ENCODE data around the gene PCMTD2.

PCMTD2 gene

DNA sequence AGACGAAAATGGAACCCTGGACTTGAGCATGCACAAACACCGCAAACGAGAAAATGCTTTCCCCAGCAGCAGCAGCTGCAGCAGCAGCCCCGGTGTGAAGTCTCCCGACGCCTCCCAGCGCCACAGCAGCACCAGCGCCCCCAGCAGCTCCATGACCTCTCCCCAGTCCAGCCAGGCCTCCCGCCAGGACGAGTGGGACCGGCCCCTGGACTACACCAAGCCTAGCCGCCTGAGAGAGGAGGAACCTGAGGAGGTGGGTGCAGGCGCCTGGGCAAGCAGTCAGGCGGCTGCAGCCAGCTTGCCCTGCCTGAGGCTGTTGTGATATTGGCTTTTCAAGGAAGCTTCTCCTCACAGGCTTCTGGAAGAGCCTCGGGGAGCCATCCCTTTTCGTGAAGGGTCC, 35.8 kb upstream of the PCMTD2 start:
- Histone ChIP-seq H3K4me1 (ENCODE audit: control insufficient read depth, low read length) (peaks cover 8% of the 10 kb centered on the region; the same call in 1 of the 2 replicates), H3K9me2 (replicated peaks; ENCODE audit: control insufficient read depth, low read length) (no peaks in the 10 kb centered on the region), H3K79me2 (ENCODE audit: control insufficient read depth, low read length) (no peaks in the 10 kb centered on the region), H3K9me3 (ENCODE audit: control insufficient read depth, insufficient read depth, low read length) (no peaks in the 10 kb centered on the region), H3K27me3 (ENCODE audit: control insufficient read depth, low read length) (no peaks in the 10 kb centered on the region), H3F3A (ENCODE audit: control insufficient read depth, insufficient read depth) (no peaks in the 10 kb centered on the region), H3K4me2 (ENCODE audit: low read length) (no peak overlapping the region), H3K27ac (ENCODE audit: low read depth, low read length) (no peak overlapping the region), H3K4me3 (ENCODE audit: low read length) (no peak overlapping the region), H3K36me3 (ENCODE audit: control insufficient read depth, low read length) (no peaks in the 10 kb centered on the region), H4K20me1 (ENCODE audit: control insufficient read depth, insufficient read depth, low read depth, low read length) (no peaks in the 10 kb centered on the region)
- no peak for TF ChIP-seq EZH2phosphoT487 (IDR thresholded peaks at IDR 0.05; ENCODE audit: borderline replicate concordance, low read length)
- TF ChIP-seq, protein P1, sequence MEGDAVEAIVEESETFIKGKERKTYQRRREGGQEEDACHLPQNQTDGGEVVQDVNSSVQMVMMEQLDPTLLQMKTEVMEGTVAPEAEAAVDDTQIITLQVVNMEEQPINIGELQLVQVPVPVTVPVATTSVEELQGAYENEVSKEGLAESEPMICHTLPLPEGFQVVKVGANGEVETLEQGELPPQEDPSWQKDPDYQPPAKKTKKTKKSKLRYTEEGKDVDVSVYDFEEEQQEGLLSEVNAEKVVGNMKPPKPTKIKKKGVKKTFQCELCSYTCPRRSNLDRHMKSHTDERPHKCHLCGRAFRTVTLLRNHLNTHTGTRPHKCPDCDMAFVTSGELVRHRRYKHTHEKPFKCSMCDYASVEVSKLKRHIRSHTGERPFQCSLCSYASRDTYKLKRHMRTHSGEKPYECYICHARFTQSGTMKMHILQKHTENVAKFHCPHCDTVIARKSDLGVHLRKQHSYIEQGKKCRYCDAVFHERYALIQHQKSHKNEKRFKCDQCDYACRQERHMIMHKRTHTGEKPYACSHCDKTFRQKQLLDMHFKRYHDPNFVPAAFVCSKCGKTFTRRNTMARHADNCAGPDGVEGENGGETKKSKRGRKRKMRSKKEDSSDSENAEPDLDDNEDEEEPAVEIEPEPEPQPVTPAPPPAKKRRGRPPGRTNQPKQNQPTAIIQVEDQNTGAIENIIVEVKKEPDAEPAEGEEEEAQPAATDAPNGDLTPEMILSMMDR (IDR thresholded peaks at IDR 0.05; ENCODE audit: low read depth, low read length, poor library complexity, severe bottlenecking), result no peak

GRCh38 chr20:64220420-64220819, 35.1 kb upstream of the PCMTD2 start:
- no peaks in the 10 kb centered on the region for H3K27me3 ChIP-seq (ENCODE audit: control insufficient read depth, low read length)
- no peaks in the 10 kb centered on the region for H3K79me2 ChIP-seq (ENCODE audit: control insufficient read depth, low read length)
- no peak overlapping the region for H3K27ac ChIP-seq (ENCODE audit: low read depth, low read length)
- no peaks in the 10 kb centered on the region for H3K36me3 ChIP-seq (ENCODE audit: control insufficient read depth, low read length)
- no peak overlapping the region for H3K4me2 ChIP-seq (ENCODE audit: low read length)
- TF ChIP-seq, protein P1 (IDR thresholded peaks at IDR 0.05; ENCODE audit: low read depth, low read length, poor library complexity, severe bottlenecking), result no peak
- no peak for TF ChIP-seq EZH2phosphoT487 (IDR thresholded peaks at IDR 0.05; ENCODE audit: borderline replicate concordance, low read length)
- H4K20me1 ChIP-seq (ENCODE audit: control insufficient read depth, insufficient read depth, low read depth, low read length), result no peaks in the 10 kb centered on the region
- no peaks in the 10 kb centered on the region for H3K9me3 ChIP-seq (ENCODE audit: control insufficient read depth, insufficient read depth, low read length)
- H3K9me2 ChIP-seq (replicated peaks; ENCODE audit: control insufficient read depth, low read length), result no peaks in the 10 kb centered on the region
- peaks cover 8% of the 10 kb centered on the region; the same call in 1 of the 2 replicates for H3K4me1 ChIP-seq (ENCODE audit: control insufficient read depth, low read length)
- H3K4me3 ChIP-seq (ENCODE audit: low read length), result no peak overlapping the region
- H3F3A ChIP-seq (ENCODE audit: control insufficient read depth, insufficient read depth), result no peaks in the 10 kb centered on the region

GRCh38 chr20:64220891-64221527, 34.5 kb upstream of the PCMTD2 start:
- H3K36me3 ChIP-seq (ENCODE audit: control insufficient read depth, low read length), result no peaks in the 10 kb centered on the region
- H3K9me3 ChIP-seq (ENCODE audit: control insufficient read depth, insufficient read depth, low read length), result no peaks in the 10 kb centered on the region
- H3K4me3 ChIP-seq (ENCODE audit: low read length), result no peak overlapping the region
- TF ChIP-seq, protein P1 (IDR thresholded peaks at IDR 0.05; ENCODE audit: low read depth, low read length, poor library complexity, severe bottlenecking), result no peak
- TF ChIP-seq EZH2phosphoT487 (IDR thresholded peaks at IDR 0.05; ENCODE audit: borderline replicate concordance, low read length), result no peak
- H3K27ac ChIP-seq (ENCODE audit: low read depth, low read length), result no peak overlapping the region
- no peaks in the 10 kb centered on the region for H3K9me2 ChIP-seq (replicated peaks; ENCODE audit: control insufficient read depth, low read length)
- H3F3A ChIP-seq (ENCODE audit: control insufficient read depth, insufficient read depth), result no peaks in the 10 kb centered on the region
- H3K4me1 ChIP-seq (ENCODE audit: control insufficient read depth, low read length), result peaks cover 8% of the 10 kb centered on the region; the same call in 1 of the 2 replicates
- no peaks in the 10 kb centered on the region for H4K20me1 ChIP-seq (ENCODE audit: control insufficient read depth, insufficient read depth, low read depth, low read length)
- no peak overlapping the region for H3K4me2 ChIP-seq (ENCODE audit: low read length)
- H3K79me2 ChIP-seq (ENCODE audit: control insufficient read depth, low read length), result no peaks in the 10 kb centered on the region
- H3K27me3 ChIP-seq (ENCODE audit: control insufficient read depth, low read length), result no peaks in the 10 kb centered on the region

Measured in DOHH2 (cell line).